ENCODE data around the gene GNB5. TPM values are rescaled to one million over a fixed set of nuclear protein-coding genes. Genes with fewer than 3 reads are reported as not detected.

Gene GNB5
- total and polyA plus RNA-seq, 2 of the 13 experiments (the other 11 are each of a cell fraction or from before 2014, with no cell fraction given) = 13.7 to 14.4 TPM

DNA sequence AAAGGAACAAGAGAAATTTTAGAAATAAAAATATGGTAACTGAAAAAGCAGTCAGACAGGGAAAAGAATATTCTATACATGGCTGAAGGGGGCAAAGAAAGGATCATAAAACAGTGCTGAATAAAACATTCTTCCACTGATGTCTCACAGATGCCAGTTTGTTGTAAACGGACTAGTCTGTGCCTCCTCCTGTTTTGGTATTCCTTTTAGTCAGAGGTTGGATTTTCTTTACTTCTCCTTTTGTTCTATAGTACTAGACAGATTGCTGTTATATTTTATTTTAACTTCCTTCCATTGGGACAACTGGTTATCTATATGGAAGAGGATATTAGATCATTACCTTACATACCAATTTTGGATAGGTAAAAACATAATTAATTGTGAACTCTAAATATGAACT, 16.0 kb upstream of the GNB5 start:
- TF ChIP-seq, protein P1, sequence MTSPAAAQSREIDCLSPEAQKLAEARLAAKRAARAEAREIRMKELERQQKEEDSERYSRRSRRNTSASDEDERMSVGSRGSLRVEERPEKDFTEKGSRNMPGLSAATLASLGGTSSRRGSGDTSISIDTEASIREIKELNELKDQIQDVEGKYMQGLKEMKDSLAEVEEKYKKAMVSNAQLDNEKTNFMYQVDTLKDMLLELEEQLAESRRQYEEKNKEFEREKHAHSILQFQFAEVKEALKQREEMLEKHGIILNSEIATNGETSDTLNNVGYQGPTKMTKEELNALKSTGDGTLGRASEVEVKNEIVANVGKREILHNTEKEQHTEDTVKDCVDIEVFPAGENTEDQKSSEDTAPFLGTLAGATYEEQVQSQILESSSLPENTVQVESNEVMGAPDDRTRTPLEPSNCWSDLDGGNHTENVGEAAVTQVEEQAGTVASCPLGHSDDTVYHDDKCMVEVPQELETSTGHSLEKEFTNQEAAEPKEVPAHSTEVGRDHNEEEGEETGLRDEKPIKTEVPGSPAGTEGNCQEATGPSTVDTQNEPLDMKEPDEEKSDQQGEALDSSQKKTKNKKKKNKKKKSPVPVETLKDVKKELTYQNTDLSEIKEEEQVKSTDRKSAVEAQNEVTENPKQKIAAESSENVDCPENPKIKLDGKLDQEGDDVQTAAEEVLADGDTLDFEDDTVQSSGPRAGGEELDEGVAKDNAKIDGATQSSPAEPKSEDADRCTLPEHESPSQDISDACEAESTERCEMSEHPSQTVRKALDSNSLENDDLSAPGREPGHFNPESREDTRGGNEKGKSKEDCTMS (CRISPR knock-in tag; conservative IDR thresholded peaks at IDR 0.05) = no peak
- no peak for TF ChIP-seq MIER2 (CRISPR knock-in tag; IDR thresholded peaks at IDR 0.05)
- TF ChIP-seq ZNF335 (CRISPR knock-in tag; IDR thresholded peaks at IDR 0.05) = no peak
- no peak for TF ChIP-seq CENPT (CRISPR knock-in tag; IDR thresholded peaks at IDR 0.05; ENCODE audit: low read depth)
- TF ChIP-seq, protein P2, sequence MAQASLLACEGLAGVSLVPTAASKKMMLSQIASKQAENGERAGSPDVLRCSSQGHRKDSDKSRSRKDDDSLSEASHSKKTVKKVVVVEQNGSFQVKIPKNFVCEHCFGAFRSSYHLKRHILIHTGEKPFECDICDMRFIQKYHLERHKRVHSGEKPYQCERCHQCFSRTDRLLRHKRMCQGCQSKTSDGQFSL (CRISPR knock-in tag; IDR thresholded peaks at IDR 0.05) = no peak
- TF ChIP-seq CHD4 (IDR thresholded peaks at IDR 0.05; ENCODE audit: borderline replicate concordance, low read length) = no peak
- TF ChIP-seq NR1H2 (CRISPR knock-in tag; IDR thresholded peaks at IDR 0.05; ENCODE audit: borderline replicate concordance, low read depth) = no peak
- TF ChIP-seq MYNN (CRISPR knock-in tag; IDR thresholded peaks at IDR 0.05; ENCODE audit: low read depth) = no peak
- TF ChIP-seq, protein P3, sequence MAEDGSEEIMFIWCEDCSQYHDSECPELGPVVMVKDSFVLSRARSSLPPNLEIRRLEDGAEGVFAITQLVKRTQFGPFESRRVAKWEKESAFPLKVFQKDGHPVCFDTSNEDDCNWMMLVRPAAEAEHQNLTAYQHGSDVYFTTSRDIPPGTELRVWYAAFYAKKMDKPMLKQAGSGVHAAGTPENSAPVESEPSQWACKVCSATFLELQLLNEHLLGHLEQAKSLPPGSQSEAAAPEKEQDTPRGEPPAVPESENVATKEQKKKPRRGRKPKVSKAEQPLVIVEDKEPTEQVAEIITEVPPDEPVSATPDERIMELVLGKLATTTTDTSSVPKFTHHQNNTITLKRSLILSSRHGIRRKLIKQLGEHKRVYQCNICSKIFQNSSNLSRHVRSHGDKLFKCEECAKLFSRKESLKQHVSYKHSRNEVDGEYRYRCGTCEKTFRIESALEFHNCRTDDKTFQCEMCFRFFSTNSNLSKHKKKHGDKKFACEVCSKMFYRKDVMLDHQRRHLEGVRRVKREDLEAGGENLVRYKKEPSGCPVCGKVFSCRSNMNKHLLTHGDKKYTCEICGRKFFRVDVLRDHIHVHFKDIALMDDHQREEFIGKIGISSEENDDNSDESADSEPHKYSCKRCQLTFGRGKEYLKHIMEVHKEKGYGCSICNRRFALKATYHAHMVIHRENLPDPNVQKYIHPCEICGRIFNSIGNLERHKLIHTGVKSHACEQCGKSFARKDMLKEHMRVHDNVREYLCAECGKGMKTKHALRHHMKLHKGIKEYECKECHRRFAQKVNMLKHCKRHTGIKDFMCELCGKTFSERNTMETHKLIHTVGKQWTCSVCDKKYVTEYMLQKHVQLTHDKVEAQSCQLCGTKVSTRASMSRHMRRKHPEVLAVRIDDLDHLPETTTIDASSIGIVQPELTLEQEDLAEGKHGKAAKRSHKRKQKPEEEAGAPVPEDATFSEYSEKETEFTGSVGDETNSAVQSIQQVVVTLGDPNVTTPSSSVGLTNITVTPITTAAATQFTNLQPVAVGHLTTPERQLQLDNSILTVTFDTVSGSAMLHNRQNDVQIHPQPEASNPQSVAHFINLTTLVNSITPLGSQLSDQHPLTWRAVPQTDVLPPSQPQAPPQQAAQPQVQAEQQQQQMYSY (CRISPR knock-in tag; IDR thresholded peaks at IDR 0.05) = no peak
- Histone ChIP-seq H3K4me2 (ENCODE audit: low read depth, low read length) (no peak overlapping the region), H4K20me1 (ENCODE audit: insufficient read depth, low read length) (no peaks in the 10 kb centered on the region), H3K9ac (ENCODE audit: insufficient read depth, low read depth, low read length) (no peak overlapping the region), H2AFZ (ENCODE audit: low read length) (no peak overlapping the region), H3K4me3 (replicated peaks in 1 of 3; ENCODE audit: insufficient read depth in 1 of 3, low read depth in 2 of 3, low read length in 3 of 3) (no peak overlapping the region), H3K4me1 (ENCODE audit: insufficient read depth, low read length) (no peaks in the 10 kb centered on the region), H3K36me3 (replicated peaks in 1 of 2; ENCODE audit: control insufficient read depth in 1 of 2, insufficient read depth in 2 of 2, low read length in 2 of 2) (peaks cover 18 to 66% of the 10 kb centered on the region in 2 experiments), H3K9me3 (ENCODE audit: low read length) (no peaks in the 10 kb centered on the region), H3K27ac (ENCODE audit: extremely low read length, insufficient read depth, low read length) (no peak overlapping the region), H3K79me2 (ENCODE audit: insufficient read depth, low read length) (no peaks in the 10 kb centered on the region), H3K27me3 (ENCODE audit: control insufficient read depth in 1 of 2, insufficient read depth in 2 of 2, low read length in 2 of 2) (no peaks in the 10 kb centered on the region)
- ATAC-seq (no peak), DNase-seq (ENCODE audit: low spot score) (no peak), FAIRE-seq (no peak)
- ChIA-PET CTCF (ENCODE audit: low intra/inter-chr PET ratio, low total read pairs) (interaction anchor here (1.6 to 1.8 kb wide), 2 partner anchors 24 to 68 kb away, joined by 3 to 10 read pairs; no protein-coding TSS in a partner anchor), POLR2A (no interaction called here)
- intact Hi-C loops (cut with micrococcal nuclease; ENCODE audit: unreplicated experiment) = loop anchor here (5.0 kb wide), 1 partner anchor 225 kb away; no protein-coding TSS in a partner anchor
- no TSS peak for BruUV-seq (replicated peaks)
- in situ Hi-C loops (cut with HindIII; ENCODE audit: extremely low pct_ligation_motif_present, low pct_unique_long_range_greater_than_20kb) = no loop called here
- WGBS (ENCODE audit: low lambda C conversion rate) = 94% methylated on average over 1 of the region's 1 CpG

All from HepG2 (cell line).